Measurements from ENCODE around the gene AGXT2.

- TF ChIP-seq CTCF (IDR thresholded peaks at IDR 0.05) (no peak), POLR2A (IDR thresholded peaks at IDR 0.05) (no peak)
These were observed 49.5 kb downstream of the AGXT2 start for GRCh38 chr5:34998058-34998789.
